Stomach (tissue), 4 donors: Measurements from ENCODE around the gene COL25A1.

ENCODE experiments used
- EP300 ChIP-seq: sonication (generic); formaldehyde crosslinking; IDR thresholded peaks from one replicate; pipeline ENCODE4 v1.6.1; 2017; ENCODE audit warnings: antibody characterized with exemption
- TF ChIP-seq, protein P1 (sequence below), 7 experiments: fragments of 450-650 bp in 4 of 7; fragments of 200-600 bp in 3 of 7; sonication (generic) in 3 of 7; IDR thresholded peaks; one replicate each; pipeline ENCODE4 v1.5.1; 2016 to 2019; ENCODE audit warnings: antibody characterized with exemption in 7 of 7, control low read depth in 2 of 7, mild to moderate bottlenecking in 1 of 7

DNA sequence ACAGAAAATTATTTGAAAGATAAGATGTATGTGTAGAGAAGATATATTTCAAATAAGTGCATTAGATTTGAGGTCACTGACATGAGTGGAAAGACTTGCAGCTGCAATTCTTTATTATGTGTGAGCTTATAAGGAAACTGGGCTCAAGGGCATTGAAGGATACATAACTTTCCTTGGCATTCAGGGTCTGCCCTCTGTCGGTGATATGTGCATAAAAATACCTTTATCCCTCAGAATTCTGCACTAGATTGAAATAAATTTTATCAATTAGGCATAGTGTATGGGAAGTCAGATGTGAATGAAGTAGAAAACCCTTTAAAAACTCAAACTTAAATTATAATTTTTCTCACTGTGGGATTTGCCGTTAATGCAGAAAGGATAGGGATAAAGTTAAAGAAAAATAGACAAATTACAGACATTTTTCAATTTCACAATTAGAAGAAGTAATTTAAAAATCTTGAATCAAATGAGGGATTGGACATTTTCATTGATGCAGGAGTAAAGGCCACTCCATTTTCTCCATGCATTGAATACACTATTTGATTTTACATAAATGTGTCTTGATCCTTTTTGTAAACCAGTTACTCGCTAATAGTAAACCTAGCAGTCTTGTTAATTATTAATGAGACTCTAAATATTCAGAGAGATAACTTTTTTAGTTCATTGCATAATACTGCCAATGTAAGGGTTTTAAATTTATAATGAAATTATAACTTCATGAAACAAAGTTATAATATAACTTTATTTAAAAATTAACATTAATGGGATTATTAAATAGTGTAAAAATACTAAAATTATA lies 518.6 kb downstream of the COL25A1 start:
- TF ChIP-seq EP300, result no peak
- TF ChIP-seq, protein P1, sequence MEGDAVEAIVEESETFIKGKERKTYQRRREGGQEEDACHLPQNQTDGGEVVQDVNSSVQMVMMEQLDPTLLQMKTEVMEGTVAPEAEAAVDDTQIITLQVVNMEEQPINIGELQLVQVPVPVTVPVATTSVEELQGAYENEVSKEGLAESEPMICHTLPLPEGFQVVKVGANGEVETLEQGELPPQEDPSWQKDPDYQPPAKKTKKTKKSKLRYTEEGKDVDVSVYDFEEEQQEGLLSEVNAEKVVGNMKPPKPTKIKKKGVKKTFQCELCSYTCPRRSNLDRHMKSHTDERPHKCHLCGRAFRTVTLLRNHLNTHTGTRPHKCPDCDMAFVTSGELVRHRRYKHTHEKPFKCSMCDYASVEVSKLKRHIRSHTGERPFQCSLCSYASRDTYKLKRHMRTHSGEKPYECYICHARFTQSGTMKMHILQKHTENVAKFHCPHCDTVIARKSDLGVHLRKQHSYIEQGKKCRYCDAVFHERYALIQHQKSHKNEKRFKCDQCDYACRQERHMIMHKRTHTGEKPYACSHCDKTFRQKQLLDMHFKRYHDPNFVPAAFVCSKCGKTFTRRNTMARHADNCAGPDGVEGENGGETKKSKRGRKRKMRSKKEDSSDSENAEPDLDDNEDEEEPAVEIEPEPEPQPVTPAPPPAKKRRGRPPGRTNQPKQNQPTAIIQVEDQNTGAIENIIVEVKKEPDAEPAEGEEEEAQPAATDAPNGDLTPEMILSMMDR (IDR thresholded peaks at IDR 0.05), result no peak
